OCI-LY3 (cell line): ENCODE measurements around the gene H19.

Experiments
- H2AFZ ChIP-seq: fragments of 200-600, 300-600 bp; shearing (Covaris generic); 2 replicates; pipeline ENCODE4 v1.6.0; 2014; ENCODE audit warnings: antibody characterized with exemption, low read depth, low read length
- H3K27ac ChIP-seq: fragments of 200-600, 300-600 bp; sonication (generic); 2 replicates; pipeline ENCODE4 v1.5.1; 2014; ENCODE audit warnings: mild to moderate bottlenecking, low read length, moderate library complexity, mixed read lengths
- H3K27me3 ChIP-seq: fragments of 200-600, 300-600 bp; sonication (generic); 2 replicates; pipeline ENCODE4 v1.6.1; 2014; ENCODE audit warnings: low read depth, low read length, mixed read lengths
- H3K36me3 ChIP-seq: fragments of 200-600, 300-600 bp; sonication (generic); replicated peaks from 2 replicates; pipeline ENCODE3; 2014; ENCODE audit warnings: low read depth, low read length, mixed read lengths
- H3K4me1 ChIP-seq: fragments of 300-600, 200-600 bp; sonication (generic); 2 replicates; pipeline ENCODE4 v1.6.1; 2014; ENCODE audit warnings: low read length, mixed read lengths
- H3K4me2 ChIP-seq: fragments of 200-600, 300-600 bp; sonication (generic); 2 replicates; pipeline ENCODE4 v1.6.1; 2014; ENCODE audit warnings: low read length, mixed read lengths
- H3K4me3 ChIP-seq: fragments of 300-600, 200-600 bp; sonication (generic); 2 replicates; pipeline ENCODE4 v1.5.1; 2014; ENCODE audit warnings: antibody characterized with exemption, mild to moderate bottlenecking, low read length, moderate library complexity
- H3K79me2 ChIP-seq: fragments of 300-600, 200-600 bp; shearing (Covaris generic); 2 replicates; pipeline ENCODE4 v1.6.1; 2014; ENCODE audit warnings: mild to moderate bottlenecking, low read length, mixed read lengths
- H3K9ac ChIP-seq: fragments of 300-600, 200-600 bp; shearing (Covaris generic); 2 replicates; pipeline ENCODE4 v1.6.0; 2014; ENCODE audit warnings: mild to moderate bottlenecking, low read length, moderate library complexity
- H3K9me3 ChIP-seq: fragments of 200-600, 300-600 bp; shearing (Covaris generic); 2 replicates; pipeline ENCODE4 v1.6.1; 2014; ENCODE audit warnings: low read length, mixed read lengths; ENCODE audit not compliant: insufficient read depth
- H4K20me1 ChIP-seq: fragments of 200-600, 300-600 bp; sonication (generic); 2 replicates; pipeline ENCODE4 v1.6.1; 2016; ENCODE audit warnings: low read length, mixed read lengths; ENCODE audit not compliant: insufficient read depth
- EZH2phosphoT487 ChIP-seq: fragments of 200-600 bp; shearing (Covaris generic); IDR thresholded peaks from 2 replicates; pipeline ENCODE4 v1.6.1; 2018; ENCODE audit warnings: antibody characterized with exemption, mixed run types, low read depth
- TF ChIP-seq, protein P1 (sequence below): fragments of 200-600, 300-600 bp; sonication (generic); IDR thresholded peaks from 2 replicates; pipeline ENCODE4 v1.5.1; 2014; ENCODE audit warnings: antibody characterized with exemption, low read length, low read depth

Gene H19

DNA sequence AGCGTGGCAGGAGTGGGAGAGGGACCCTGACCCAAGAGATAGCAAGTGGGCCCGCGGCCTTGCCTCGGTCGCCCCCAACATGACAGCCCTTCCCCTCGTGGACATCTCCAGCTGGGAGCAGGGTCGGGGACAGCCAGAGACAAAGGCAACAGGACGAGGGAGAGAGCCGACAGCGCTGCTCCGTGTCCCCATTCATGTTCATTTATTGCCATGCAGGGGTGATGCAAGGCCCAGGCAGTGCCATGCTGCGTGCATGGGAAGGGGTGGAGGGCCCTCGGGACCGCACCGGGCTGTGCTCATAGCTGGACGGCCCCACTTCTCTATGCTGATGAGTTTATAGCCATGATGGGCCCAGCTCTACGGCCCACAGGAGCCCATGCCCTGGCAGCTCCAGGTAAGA lies 37.9 kb downstream of the H19 start:
- no peaks in the 10 kb centered on the region for H3K27me3 ChIP-seq

DNA sequence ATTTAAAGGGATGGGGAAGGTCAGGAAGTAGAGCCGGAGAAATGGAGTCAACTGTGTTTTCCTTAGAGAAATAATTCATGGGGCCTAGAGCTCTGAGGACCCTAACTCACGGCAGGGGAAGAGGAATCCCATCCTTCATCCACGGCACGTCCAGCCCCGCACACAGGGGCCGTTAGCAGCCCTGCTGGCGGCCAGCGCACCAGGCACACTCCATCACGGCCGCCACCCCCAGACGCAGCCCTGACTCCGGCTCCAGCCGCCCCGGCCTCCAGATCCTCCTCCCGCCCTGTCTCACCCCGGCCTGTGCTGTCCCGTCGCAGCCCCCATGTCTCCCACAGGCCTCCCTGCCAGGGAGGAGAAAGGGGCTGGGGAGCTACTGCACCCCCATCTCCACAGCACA lies 39.3 kb downstream of the H19 start:
- H3K4me1 ChIP-seq: no peaks in the 10 kb centered on the region
- no peak overlapping the region for H3K4me2 ChIP-seq
- TF ChIP-seq EZH2phosphoT487: no peak
- TF ChIP-seq, protein P1, sequence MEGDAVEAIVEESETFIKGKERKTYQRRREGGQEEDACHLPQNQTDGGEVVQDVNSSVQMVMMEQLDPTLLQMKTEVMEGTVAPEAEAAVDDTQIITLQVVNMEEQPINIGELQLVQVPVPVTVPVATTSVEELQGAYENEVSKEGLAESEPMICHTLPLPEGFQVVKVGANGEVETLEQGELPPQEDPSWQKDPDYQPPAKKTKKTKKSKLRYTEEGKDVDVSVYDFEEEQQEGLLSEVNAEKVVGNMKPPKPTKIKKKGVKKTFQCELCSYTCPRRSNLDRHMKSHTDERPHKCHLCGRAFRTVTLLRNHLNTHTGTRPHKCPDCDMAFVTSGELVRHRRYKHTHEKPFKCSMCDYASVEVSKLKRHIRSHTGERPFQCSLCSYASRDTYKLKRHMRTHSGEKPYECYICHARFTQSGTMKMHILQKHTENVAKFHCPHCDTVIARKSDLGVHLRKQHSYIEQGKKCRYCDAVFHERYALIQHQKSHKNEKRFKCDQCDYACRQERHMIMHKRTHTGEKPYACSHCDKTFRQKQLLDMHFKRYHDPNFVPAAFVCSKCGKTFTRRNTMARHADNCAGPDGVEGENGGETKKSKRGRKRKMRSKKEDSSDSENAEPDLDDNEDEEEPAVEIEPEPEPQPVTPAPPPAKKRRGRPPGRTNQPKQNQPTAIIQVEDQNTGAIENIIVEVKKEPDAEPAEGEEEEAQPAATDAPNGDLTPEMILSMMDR: no peak
- H3K79me2 ChIP-seq: no peaks in the 10 kb centered on the region
- H3K4me3 ChIP-seq: no peak overlapping the region
- H4K20me1 ChIP-seq: no peaks in the 10 kb centered on the region
- H3K9ac ChIP-seq: no peak overlapping the region
- no peaks in the 10 kb centered on the region for H3K27me3 ChIP-seq
- no peaks in the 10 kb centered on the region for H3K36me3 ChIP-seq
- no peaks in the 10 kb centered on the region for H3K9me3 ChIP-seq
- H3K27ac ChIP-seq: no peak overlapping the region
- H2AFZ ChIP-seq: no peak overlapping the region

More for the DNA sequence above, 37.9 kb downstream of the H19 start:
- Histone ChIP-seq H3K9me3 (no peaks in the 10 kb centered on the region), H2AFZ (no peak overlapping the region), H3K79me2 (no peaks in the 10 kb centered on the region), H3K4me2 (no peak overlapping the region), H4K20me1 (no peaks in the 10 kb centered on the region), H3K4me1 (no peaks in the 10 kb centered on the region), H3K27ac (no peak overlapping the region), H3K36me3 (no peaks in the 10 kb centered on the region), H3K4me3 (no peak overlapping the region), H3K9ac (no peak overlapping the region)
- TF ChIP-seq, protein P1: no peak
- TF ChIP-seq EZH2phosphoT487: no peak

DNA sequence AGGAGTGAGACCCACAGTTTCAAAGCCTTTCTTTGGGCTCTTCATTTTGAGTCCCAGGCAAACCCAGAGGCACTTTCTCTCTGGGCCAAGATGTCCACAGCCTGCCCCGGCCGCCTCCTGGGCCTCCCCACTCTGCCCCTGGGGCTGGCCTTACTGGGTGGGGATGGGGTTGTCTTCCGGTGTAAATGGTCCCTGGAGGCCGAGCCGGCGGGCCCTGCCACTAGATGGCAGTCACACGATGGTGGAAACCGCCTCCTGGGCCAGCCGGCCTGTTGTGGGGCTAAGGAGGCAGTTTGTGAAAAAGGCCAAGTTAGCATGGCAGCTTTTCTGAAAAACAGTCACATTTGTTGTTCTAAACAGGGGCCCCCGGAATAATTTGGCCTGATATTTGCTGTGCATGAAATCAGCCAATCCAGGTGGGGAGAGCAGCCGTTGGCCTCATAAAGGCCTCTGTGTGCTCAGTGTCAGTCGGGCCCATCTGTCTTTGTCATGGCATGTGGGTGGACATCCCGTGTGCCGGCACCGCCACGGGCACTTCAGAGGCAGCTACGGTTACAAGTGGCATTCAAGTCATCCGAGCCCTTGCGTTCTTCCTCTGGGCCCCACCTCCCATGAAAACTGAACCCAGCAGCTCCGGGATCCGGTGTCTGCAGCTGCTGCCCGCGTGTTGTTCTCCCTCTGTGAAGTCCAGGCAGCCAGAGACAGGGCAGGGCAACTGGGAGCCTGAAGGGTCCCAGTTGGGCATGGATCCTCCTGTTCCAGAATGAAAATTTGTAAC lies 44.0 kb downstream of the H19 start:
- Histone ChIP-seq H3K9ac (no peak overlapping the region), H2AFZ (no peak overlapping the region), H3K4me2 (no peak overlapping the region), H3K4me3 (no peak overlapping the region), H3K36me3 (no peaks in the 10 kb centered on the region), H4K20me1 (no peaks in the 10 kb centered on the region), H3K27ac (no peak overlapping the region), H3K9me3 (no peaks in the 10 kb centered on the region), H3K4me1 (no peaks in the 10 kb centered on the region), H3K79me2 (no peaks in the 10 kb centered on the region), H3K27me3 (no peaks in the 10 kb centered on the region)
- no peak for TF ChIP-seq EZH2phosphoT487
- TF ChIP-seq, protein P1: no peak

DNA sequence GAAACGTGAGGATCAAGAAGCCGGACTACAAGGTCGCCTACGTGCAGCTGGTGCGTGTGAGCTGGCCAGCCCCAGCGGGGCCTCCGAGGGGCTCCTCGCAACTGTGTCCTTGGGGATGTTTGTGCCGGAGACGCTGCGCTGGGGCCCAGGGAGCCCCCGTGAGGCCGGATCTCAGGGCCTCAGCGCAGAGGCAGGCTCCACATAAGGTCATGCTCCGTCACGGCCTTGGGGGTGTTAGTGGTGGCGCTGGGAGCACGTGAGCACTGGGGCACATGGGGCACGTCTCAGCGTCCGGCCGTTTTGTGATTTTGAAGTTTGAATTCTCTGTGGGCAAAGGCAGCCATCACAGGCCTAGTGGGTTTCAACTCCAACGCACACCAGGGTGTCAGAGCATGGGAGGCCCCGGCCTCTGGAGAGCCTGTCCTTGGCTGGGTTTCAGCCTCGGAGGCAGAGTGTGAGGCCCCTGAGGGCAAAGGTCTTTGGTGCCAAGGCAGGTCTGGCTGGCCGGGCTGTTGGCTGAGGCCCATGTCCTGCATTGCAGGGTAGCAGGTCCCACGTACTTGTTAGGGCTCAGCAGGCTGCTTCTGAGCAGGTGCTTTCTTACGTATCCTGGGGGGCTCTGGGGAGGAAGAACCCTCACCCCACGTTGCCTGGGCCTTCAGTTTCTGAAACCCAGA lies 44.7 kb downstream of the H19 start:
- no peaks in the 10 kb centered on the region for H3K4me1 ChIP-seq
- H3K9ac ChIP-seq: no peak overlapping the region
- H3K27ac ChIP-seq: no peak overlapping the region
- H3K9me3 ChIP-seq: no peaks in the 10 kb centered on the region
- H3K4me3 ChIP-seq: no peak overlapping the region
- no peaks in the 10 kb centered on the region for H3K79me2 ChIP-seq
- H2AFZ ChIP-seq: no peak overlapping the region
- no peaks in the 10 kb centered on the region for H3K27me3 ChIP-seq
- TF ChIP-seq, protein P1: no peak
- TF ChIP-seq EZH2phosphoT487: no peak
- no peaks in the 10 kb centered on the region for H4K20me1 ChIP-seq
- H3K4me2 ChIP-seq: no peak overlapping the region
- H3K36me3 ChIP-seq: no peaks in the 10 kb centered on the region
